GM12874 (cell line): ENCODE data around the gene STAT3.

Experiments used
- TF ChIP-seq, protein P1 (sequence below): IDR thresholded peaks from 2 replicates; pipeline ENCODE4 v1.5.1; 2011; ENCODE audit warnings: low read depth, mild to moderate bottlenecking, control low read depth, low read length, moderate library complexity; ENCODE audit not compliant: insufficient read depth

Gene STAT3

DNA sequence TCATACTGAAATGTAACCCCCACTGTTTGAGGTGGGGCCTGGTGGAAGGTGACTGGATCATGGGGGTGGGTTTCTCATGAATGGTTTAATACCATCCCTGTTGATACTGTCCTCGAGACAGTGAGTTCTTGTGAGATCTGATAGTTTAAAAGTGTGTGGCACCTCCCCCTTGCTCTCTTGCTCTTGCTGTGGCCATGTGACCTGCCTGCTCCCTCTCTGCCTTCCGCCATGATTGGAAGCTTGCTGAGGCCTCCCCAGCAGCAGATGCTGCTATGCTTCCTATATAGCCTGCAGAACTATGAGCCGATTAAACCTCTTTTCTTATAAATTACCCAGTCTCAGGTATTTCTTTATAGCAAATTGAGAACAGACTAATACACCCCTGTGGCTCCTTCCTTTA is 40.6 kb downstream of the STAT3 start:
- TF ChIP-seq, protein P1, sequence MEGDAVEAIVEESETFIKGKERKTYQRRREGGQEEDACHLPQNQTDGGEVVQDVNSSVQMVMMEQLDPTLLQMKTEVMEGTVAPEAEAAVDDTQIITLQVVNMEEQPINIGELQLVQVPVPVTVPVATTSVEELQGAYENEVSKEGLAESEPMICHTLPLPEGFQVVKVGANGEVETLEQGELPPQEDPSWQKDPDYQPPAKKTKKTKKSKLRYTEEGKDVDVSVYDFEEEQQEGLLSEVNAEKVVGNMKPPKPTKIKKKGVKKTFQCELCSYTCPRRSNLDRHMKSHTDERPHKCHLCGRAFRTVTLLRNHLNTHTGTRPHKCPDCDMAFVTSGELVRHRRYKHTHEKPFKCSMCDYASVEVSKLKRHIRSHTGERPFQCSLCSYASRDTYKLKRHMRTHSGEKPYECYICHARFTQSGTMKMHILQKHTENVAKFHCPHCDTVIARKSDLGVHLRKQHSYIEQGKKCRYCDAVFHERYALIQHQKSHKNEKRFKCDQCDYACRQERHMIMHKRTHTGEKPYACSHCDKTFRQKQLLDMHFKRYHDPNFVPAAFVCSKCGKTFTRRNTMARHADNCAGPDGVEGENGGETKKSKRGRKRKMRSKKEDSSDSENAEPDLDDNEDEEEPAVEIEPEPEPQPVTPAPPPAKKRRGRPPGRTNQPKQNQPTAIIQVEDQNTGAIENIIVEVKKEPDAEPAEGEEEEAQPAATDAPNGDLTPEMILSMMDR = no peak

DNA sequence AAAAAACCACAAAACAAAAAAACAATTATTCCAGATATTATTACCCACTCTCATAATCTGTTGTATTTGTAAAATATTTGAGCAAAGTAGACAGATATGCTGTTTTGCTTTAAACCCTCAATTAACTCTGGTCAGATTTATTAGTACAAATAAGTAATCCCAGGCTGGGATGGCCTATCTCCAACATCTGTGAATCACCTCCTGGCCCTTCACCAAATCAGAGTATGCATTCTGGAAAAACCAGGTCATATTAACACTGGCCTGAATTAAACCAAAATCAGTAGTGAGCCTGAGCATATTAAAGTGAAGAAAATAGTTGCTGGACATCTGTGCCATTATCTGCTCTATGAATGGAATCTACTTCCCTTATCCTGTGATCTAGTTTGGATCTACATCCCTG is 41.0 kb downstream of the STAT3 start:
- TF ChIP-seq, protein P1 = no peak

- TF ChIP-seq, protein P1 = no peak
Measured at GRCh38 chr17:42346481-42346880, 41.8 kb downstream of the STAT3 start.

GRCh38 chr17:42345396-42346073 is 42.7 kb downstream of the STAT3 start:
- TF ChIP-seq, protein P1 = no peak

- TF ChIP-seq, protein P1 = no peak
Measured at GRCh38 chr17:42342242-42343008, 45.8 kb downstream of the STAT3 start.

GRCh38 chr17:42341568-42341967 is 46.7 kb downstream of the STAT3 start:
- TF ChIP-seq, protein P1 = no peak

- TF ChIP-seq, protein P1 = no peak
Measured at GRCh38 chr17:42340691-42341127, 47.5 kb downstream of the STAT3 start.
